ENCODE results near the gene CLEC4D.
"Not testable (repeated sequence)": the region's sequence is repeated elsewhere in the genome, so short reads cannot be mapped to it uniquely, and the experiment has no call there.

CLEC4D gene

DNA sequence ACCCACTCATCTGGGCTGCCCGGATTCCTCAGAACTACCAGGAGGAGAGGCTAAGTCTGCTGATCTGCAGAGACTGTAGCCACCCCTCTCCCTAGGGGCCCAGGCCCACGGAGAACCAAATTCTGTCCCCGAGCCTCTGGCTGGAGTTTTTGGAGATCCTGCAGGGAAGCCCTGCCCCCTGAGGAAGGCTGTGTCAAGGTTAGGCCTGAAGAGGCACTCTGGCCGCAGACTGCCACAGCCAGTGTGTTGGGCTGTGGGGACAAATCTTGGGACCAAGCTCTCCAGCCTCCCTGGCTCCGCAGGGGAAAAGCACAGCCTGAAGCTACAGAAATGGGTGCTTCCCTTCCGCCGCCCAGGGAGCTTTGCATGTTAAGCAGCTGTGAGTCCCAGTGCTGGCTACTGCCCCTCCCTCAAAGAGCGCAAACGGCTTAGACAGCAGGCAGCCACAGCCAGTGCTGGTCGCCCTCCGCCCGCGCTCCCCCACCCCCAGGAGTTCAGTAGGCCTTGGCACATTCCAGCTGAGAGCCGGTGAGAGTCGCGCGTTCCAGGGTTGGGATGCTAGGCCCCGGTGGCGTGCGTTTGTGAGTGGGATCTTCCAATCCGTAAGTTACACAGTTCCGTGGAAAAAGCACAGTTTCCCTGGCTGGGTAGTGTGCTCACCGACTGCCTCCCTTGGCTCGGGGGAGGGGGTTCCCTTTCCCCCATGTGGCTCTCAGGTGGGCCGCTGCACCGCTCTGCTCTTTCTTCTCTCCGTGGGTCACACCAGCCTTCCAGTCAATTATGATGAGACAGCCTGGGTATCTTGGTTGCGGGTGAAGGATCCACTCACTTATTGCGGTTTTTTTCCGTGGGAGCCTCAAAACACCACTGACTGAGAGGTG is 14.2 kb downstream of the CLEC4D start:
- no peak for DNase-seq (ENCODE audit: low read depth)
- no peak overlapping the region for H3K4me3 ChIP-seq (ENCODE audit: low read length)
- TF ChIP-seq, protein P1, sequence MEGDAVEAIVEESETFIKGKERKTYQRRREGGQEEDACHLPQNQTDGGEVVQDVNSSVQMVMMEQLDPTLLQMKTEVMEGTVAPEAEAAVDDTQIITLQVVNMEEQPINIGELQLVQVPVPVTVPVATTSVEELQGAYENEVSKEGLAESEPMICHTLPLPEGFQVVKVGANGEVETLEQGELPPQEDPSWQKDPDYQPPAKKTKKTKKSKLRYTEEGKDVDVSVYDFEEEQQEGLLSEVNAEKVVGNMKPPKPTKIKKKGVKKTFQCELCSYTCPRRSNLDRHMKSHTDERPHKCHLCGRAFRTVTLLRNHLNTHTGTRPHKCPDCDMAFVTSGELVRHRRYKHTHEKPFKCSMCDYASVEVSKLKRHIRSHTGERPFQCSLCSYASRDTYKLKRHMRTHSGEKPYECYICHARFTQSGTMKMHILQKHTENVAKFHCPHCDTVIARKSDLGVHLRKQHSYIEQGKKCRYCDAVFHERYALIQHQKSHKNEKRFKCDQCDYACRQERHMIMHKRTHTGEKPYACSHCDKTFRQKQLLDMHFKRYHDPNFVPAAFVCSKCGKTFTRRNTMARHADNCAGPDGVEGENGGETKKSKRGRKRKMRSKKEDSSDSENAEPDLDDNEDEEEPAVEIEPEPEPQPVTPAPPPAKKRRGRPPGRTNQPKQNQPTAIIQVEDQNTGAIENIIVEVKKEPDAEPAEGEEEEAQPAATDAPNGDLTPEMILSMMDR (IDR thresholded peaks at IDR 0.05; ENCODE audit: insufficient read depth, low read depth, low read length, missing control alignments) = no peak

DNA sequence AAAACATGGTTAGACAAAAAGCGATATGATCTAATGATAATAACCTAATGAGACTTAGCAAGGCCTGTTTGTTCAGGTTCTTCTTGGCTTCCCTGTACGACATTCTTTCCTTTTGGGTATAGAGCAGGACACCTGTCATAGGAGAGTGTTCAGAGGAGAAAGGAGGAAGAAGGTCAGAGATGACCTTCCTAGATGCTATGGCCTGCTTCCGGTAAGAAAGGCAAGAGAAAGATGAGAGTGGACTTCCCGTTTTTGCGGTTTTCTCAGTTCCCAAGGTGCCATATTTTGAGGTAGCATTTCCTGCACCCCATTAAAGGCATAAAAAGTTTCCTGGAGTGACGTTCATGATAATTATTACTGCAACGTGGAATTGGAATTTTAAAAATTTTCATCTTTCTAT is 18.7 kb downstream of the CLEC4D start:
- DNase-seq (ENCODE audit: low read depth) = no peak
- TF ChIP-seq, protein P1 (IDR thresholded peaks at IDR 0.05; ENCODE audit: insufficient read depth, low read depth, low read length, missing control alignments) = no peak
- no peak overlapping the region for H3K4me3 ChIP-seq (ENCODE audit: low read length)

DNA sequence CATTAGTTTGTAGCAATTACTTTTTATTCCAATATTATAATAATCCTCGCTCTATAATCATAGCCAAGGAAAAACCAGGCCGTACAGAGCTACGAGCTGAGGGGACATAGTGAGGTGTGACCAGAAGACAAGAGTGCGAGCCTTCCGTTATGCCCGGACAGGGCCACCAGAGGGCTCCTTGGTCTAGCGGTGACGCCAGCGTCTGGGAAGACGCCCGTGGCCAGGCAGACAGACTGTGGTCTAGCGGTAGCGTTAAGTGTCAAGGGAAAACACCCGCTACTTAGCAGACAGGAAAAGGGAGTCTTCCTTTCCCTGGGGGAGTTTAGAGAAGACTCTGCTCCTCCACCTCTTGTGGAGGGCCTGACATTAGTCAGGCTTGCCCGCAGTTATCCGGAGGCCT is 24.5 kb downstream of the CLEC4D start:
- TF ChIP-seq, protein P1 (IDR thresholded peaks at IDR 0.05; ENCODE audit: insufficient read depth, low read depth, low read length, missing control alignments) = peak; percentile 19
- DNase-seq (ENCODE audit: low read depth); H3K4me3 ChIP-seq (ENCODE audit: low read length): not testable (repeated sequence)

DNA sequence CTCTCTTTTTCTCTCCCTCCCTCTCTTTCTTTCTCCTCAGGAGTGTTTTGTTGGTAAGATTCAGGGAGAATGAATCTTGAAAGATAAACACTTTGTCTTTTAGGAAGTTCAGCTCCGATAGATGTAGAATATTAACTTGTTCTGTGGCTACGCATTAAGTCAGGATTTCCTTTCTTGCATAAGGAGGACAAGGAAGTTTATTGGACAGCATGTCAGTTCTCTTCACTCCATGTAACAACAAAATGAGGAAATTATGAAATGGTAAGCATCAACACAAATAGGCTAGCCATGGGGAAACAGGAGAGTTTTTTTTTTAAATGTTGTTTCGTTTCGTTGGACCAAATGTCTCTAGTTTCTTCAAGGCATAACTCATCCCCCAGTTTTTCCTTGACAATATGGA is 27.5 kb downstream of the CLEC4D start, which contains the start of gene CLEC4E:
Gene CLEC4E, minus strand, starts transcription at position 75 of the 400 bp plus-strand sequence. CDS start 108 bp downstream, outside the sequence.
- H3K4me3 ChIP-seq (ENCODE audit: low read length); DNase-seq (ENCODE audit: low read depth): not testable (repeated sequence)

DNA sequence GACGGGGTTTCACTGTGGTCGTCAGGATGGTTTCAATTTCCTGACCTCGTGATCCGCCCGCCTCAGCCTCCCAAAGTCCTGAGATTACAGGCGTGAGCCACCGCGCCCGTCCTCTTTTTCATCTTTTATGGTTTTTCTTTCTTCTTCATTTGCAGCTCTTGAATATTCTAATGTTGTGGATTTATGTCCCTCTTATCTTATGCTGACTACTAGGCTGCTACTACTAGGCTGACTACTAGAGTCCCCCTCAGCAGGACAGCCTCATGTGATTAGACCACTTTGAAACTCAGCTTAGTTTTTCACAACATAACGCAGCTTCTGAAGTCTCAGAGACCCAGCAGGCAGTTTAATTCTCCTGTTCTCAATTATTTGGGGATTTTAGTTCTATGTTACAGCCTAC is 28.3 kb downstream of the CLEC4D start:
- TF ChIP-seq, protein P1 (IDR thresholded peaks at IDR 0.05; ENCODE audit: insufficient read depth, low read depth, low read length, missing control alignments) = no peak
- DNase-seq (ENCODE audit: low read depth) = no peak
- no peak overlapping the region for H3K4me3 ChIP-seq (ENCODE audit: low read length)

DNA sequence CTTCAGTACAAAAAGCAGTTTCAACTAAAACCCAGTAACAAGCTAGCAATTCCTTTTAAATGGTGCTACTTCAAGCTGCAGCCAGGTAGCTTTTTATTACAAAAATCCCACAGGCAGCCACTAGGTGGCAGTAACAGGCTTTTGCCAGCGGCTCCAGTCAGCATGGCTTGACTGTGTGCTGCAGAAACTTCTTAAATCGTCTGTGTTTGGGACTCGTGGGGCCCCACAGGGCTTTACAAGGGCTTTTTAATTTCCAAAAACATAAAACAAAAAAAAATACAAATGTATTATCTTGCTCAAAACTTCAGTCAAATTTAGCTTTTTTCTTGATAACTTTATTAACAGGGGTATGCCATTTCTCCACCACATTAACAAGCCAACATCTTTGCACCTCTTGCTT is 31.0 kb downstream of the CLEC4D start:
- TF ChIP-seq, protein P1 (IDR thresholded peaks at IDR 0.05; ENCODE audit: insufficient read depth, low read depth, low read length, missing control alignments) = peak; percentile 90
- DNase-seq (ENCODE audit: low read depth) = peak; percentile 76
- no peak overlapping the region for H3K4me3 ChIP-seq (ENCODE audit: low read length)

DNA sequence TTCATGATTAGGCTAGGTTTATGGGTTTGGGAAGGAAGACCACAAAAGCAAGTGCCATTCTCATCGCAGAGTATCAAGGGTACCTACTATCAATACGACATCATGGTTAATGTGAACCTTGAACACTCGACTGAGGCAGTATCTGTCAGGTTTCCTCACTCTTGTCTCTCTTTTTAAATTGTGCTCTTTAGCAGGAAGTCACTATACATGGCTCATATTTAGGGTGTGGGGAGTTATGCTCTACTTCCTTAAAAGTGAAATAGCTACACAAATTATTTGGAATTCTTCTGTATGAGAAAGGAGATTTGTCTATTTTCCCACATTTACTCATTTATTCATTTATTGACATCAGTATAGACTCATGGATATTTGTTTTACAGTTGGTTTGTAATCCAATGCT is 33.3 kb downstream of the CLEC4D start:
- H3K4me3 ChIP-seq (ENCODE audit: low read length) = no peak overlapping the region
- TF ChIP-seq, protein P1 (IDR thresholded peaks at IDR 0.05; ENCODE audit: insufficient read depth, low read depth, low read length, missing control alignments) = no peak
- no peak for DNase-seq (ENCODE audit: low read depth)

Measured in epithelial cell of esophagus (primary cell).